Right ventricle myocardium superior (tissue), 1 donor: ENCODE data around the gene SLIRP. TPM values are rescaled to one million over a fixed set of nuclear protein-coding genes. Genes with fewer than 3 reads are reported as not detected.
"Not testable (repeated sequence)": the region's sequence is repeated elsewhere in the genome, so short reads cannot be mapped to it uniquely, and the experiment has no call there.

ENCODE experiments used
- ATAC-seq: fragments of 200-7000 bp; cut with Tn5 transposase; one replicate; pipeline ENCODE4 v1.9.1; 2020; ENCODE audit warnings: mild to moderate bottlenecking; ENCODE audit not compliant: poor library complexity
- DNase-seq: peaks from one replicate; pipeline ENCODE4 v3.0.0-alpha.2; 2020
- intact Hi-C: fragments of 100-400 bp; cut with DNase I; formaldehyde crosslinking; loops from one replicate; pipeline ENCODE4 v1.11.2; 2022
- long read RNA-seq: library from polyadenylated mRNA; unstranded; transcript quantifications from one replicate; pipeline ENCODE4 v2.0.0, GENCODE V29; 2021
- total RNA-seq: library from RNA; stranded (reverse); fragmentation: NEBNext Ultra II Directional; extraction: Animal tissue kit (Norgen Biotek cat#: 25700); gene quantifications from one replicate; pipeline ENCODE4 v1.2.1, GENCODE V29; 2021
- donor health status: DM: no; HTN: yes; CAD: no; lungs with severe emphysema.

The SLIRP gene
- total RNA-seq: 212 TPM
- long read RNA-seq, transcript SLIRP-209 (4 exons, 408 nt): major isoform, 71 of 76 reads
- long read RNA-seq, partial matches to known transcripts: 0 of 76 reads
- long read RNA-seq, other reads (novel, unspliced or antisense): 0 of 76 reads

DNA sequence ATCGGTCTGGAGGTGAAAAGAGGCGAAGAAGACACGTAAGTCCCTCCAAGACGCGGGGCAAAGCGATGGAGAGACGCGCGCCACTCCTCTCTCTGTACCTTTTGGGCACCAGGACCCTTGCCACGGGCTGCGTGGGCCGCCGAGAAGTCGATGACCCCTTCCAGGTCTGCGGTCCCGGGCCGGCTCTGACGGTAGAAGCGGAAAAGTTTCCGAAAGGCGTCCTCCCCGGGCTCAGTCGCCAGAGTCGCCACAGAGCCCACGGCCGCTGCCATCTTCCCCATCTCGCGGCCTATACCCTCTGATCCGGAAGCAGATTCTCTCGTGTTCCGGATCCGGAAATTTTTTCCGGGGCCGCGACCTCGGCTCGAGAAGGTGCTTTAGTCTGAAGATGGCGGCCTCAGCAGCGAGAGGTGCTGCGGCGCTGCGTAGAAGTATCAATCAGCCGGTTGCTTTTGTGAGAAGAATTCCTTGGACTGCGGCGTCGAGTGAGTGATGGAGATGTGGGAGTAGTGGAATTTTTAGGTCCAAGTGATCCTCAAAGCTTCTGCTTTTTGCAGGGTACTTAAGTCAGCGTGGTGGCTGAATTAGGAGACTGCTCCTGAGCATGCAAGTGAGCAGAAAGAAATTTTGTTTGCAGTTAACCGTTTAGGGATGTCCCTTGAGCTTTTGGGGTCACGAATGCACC is at the start of gene SLIRP, which contains the start of gene ALKBH1:
SLIRP (plus strand) TSS at position 380 of the 685 bp plus-strand sequence; CDS start at position 389, 9 bp downstream.
ALKBH1 (minus strand) TSS at position 300 of the 685 bp plus-strand sequence; CDS start at position 281, 19 bp downstream.
- intact Hi-C loops: loop anchor here (5.0 kb wide), 1 partner anchor 51 kb away; no protein-coding TSS in a partner anchor
- ATAC-seq (peak; percentile 99), DNase-seq (peak; percentile 92)

GRCh38 chr14:77659831-77660230 is 48.1 kb upstream of the SLIRP start:
- no peak for DNase-seq
- ATAC-seq: peak; percentile 23
- intact Hi-C loops: loop anchor here (5.0 kb wide), 1 partner anchor 47 kb away; the partner anchor contains the start of genes ALKBH1 and SLIRP

DNA sequence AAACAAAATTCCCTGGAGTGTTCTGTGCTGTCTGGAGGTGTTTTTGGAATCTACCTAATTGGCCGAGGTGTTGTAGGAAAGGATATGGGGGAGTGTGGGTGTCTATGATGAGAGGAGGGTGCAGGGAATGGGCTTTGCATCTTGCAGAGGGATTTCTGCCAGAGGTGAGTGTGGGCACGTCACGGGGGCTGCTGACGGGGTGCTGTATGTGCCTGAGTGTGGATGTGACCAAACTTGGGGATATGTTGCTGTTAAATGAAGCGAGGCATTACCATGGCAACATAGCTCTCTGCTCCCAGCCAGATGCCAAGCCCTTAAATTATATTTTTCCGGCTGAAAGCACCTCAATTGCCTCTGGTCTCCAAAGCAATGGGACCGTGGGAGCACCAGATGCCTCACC is 47.1 kb upstream of the SLIRP start:
- DNase-seq (no peak), ATAC-seq (no peak)
- intact Hi-C loops: no loop called here

- intact Hi-C loops, ATAC-seq: not testable (repeated sequence)
Observed at GRCh38 chr14:77661562-77661961, 46.3 kb upstream of the SLIRP start.

DNA sequence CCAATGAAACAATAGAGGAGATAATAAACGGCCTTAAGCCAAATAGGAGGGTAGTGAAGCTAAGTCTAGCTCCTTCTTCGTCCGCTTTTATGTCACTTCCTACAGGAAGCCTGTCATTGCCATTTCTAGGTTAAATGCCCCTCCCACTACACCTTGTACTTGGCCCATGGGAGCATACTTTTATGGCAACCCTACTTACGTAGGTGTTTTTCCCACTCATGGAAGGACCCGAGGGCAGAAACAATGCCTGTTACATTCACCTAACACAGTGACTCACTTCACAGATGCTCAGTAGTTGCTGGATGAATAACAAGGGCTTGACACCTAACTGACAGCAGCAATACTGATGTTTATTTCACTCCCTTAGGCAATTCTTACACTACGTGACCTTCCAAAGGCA is 44.6 kb upstream of the SLIRP start:
- ATAC-seq: no peak
- DNase-seq: no peak
- intact Hi-C loops: no loop called here

More at GRCh38 chr14:77661562-77661961, 46.3 kb upstream of the SLIRP start:
- not testable (repeated sequence) for DNase-seq

DNA sequence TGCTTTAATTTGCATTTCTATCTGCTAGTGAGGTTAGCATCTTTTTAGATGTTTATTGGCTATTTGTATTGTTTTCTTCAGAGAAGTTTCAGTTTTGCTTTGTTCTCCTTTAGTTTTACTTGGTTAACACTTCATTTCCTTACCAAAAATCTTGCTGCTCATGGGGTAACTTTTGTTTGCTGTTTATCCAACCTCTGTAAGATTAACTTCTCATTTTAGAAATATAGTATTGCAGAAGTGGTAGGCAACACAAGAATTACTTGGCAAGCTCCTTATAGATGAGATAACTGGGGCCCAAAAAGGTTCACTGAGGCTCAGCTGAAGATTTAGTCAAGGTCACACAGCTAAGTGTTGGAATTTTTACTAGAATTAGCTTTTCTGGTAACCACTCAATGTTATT is 40.6 kb upstream of the SLIRP start:
- no peak for DNase-seq
- intact Hi-C loops: no loop called here
- ATAC-seq: peak; percentile 12

DNA sequence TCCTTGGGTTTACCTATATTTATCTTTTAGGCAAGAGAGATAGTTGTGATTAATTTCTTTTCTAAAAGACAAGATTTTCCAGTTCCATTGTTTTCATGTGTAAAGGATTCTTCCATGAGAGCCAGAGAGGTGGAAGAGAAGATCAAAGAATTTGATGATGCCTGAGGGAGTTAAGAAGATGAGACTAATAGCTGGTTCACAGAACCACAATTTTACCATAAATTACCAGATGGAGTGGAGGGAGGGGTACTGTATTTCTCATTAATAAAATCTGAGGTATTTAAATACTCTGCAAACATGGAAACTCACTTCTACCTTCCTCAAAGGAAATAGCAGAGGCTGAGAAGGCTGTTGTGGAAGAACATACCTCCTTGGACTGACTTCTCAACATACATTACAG is 34.7 kb upstream of the SLIRP start:
- DNase-seq: no peak
- intact Hi-C loops: no loop called here

DNA sequence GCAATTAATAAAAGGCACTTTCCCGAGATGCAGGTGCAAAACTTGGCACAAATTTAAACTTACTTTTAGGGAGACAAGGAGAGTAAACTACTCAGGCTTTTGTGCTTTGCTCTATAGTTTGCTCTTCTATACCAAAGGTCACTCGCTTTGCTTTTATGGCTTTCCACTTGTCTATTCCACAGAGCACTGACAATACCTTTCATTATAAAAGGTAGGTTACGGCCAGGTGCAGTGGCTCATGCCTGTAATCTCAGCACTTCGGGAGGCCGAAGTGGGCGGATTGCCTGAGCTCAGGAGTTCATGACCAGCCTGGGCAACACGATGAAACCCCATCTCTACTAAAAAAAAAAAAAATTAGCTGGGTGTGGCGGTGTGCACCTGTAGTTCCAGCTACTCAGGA is 33.0 kb upstream of the SLIRP start:
- DNase-seq (no peak), ATAC-seq (no peak)
- intact Hi-C loops: no loop called here

More for the DNA sequence above, 34.7 kb upstream of the SLIRP start:
- ATAC-seq: no peak

DNA sequence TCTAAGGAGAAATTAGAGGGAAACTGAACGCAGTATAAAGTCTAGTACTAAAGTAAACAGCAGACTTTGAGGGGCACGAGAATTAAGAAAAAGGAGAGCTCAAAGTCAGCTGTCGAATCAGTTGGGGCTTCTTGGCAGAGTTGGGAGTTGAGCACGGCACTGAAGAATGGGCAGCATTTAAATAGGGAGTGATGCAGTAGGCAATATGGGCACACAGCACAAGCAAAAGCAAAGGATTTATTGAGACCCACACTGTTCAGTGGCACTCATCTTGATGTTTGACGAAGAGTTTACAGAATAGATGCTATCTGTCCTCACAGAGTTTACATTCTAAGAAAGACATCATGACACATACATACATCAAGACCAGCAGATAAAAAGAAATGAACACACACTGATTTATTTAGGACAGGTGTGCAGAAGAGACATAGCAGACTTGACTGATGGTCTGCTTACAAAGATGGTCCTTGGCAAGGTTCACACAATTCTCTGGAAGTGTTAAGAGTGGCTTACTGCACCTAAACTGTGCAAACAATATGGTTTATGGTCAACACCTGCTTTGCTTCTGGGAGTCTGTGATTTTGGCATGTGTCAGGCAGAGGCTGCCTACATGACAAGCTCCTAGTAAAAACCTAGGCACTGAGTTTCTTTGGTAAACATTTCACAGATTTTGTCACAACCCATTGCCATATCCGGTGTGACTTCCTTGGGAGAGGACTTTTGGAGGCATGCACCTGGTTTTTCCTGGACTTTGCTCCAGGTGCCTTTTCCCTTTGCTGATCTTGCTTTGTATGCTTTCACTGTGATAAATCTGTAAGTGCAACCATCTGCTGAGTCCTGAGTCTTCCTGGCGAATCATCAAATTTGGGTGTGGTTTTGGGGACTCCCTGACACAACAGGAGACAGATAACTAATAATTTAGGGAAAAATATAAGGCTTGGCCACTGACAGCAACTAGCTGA is 26.4 kb upstream of the SLIRP start:
- peak; percentile 34 for ATAC-seq
- no peak for DNase-seq

DNA sequence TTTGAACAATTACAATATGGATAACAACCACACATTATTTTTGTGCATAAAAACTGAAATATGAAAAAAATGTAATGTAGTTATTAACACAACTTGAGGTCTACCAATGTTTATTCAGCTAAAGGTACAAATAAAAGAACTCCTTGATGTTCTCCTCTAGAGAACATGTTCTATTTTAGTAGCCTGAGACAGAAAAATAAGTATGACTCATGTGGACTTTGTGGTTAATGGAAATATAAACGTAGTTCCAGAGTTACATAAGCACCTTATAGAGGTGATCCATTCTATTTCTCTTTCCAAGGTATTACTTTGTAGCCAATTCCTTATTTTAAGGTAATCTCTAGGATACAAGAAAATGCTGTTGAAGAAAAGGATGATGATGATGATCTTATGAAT is 25.7 kb upstream of the SLIRP start:
- DNase-seq: no peak
- intact Hi-C loops: no loop called here
- ATAC-seq: peak; percentile 51

More for the DNA sequence above, 26.4 kb upstream of the SLIRP start:
- intact Hi-C loops: no loop called here

DNA sequence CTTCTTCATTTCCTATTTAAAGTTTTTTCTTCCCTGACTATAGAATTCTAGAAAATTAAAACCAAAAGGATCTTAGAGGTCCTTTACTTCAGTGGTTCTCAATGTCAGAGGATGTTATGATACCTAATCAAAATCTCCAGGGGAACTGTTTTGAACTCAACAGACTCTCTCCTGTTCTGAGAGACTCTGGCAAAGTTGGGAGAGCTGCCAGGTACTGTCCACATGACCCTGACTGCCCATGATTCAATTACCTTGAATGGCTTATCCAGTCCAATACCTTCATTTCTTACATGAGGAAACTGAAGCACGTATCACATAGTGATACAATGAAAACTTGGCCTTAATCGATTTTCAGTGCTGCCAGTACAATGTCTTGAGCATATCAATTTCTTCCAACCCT is 16.6 kb upstream of the SLIRP start:
- ATAC-seq: peak; percentile 92
- peak; percentile 50 for DNase-seq
- intact Hi-C loops: no loop called here

DNA sequence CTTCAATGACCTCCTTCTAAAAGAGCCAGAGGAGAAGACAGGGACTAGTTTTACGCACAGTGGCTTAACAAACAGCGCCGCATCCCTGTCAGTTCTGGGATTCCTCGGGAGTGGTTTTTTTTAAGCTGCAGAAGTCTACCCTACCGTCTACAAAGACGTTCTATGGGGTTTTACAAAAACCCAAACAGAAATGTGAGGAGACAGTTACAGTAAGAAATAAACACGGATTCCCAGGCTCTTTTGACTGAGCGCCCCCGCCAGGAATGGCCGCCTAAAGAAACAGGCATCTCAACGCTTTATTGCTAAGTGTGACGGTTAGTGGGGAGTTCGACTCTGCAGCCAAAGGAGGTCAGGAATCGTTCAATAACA is 564 bp upstream of the SLIRP start:
- DNase-seq: no peak
- intact Hi-C loops: loop anchor here (5.0 kb wide), 1 partner anchor 50 kb away; no protein-coding TSS in a partner anchor
- ATAC-seq: peak; percentile 55

GRCh38 chr14:77708749-77709148 is 846 bp downstream of the SLIRP start:
- ATAC-seq: no peak
- no peak for DNase-seq
- intact Hi-C loops: loop anchor here (5.0 kb wide), 1 partner anchor 51 kb away; no protein-coding TSS in a partner anchor

DNA sequence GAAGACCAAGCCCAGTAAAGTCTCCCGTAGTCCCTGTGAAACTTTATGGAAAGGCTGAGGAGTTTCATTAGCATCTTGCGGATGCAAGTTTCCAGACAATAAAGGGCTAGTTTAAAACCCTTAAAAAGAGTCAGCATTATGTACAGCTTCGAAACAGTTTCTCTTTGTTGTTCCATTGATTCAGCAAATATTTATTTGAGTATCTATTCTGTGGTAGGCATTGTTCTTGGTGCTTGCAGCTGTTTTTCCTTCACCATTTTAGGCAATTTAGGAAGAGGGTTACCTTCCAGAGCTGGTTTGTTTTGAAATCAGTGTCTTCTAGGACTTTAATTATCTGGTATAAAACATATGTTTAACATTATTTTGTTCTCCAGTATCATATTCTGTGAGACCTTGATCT is 1.5 kb downstream of the SLIRP start:
- intact Hi-C loops: loop anchor here (5.0 kb wide), 1 partner anchor 52 kb away; no protein-coding TSS in a partner anchor
- DNase-seq: no peak
- ATAC-seq: no peak

GRCh38 chr14:77710364-77710763 is 2.5 kb downstream of the SLIRP start:
- DNase-seq (no peak), ATAC-seq (no peak)
- intact Hi-C loops: no loop called here

DNA sequence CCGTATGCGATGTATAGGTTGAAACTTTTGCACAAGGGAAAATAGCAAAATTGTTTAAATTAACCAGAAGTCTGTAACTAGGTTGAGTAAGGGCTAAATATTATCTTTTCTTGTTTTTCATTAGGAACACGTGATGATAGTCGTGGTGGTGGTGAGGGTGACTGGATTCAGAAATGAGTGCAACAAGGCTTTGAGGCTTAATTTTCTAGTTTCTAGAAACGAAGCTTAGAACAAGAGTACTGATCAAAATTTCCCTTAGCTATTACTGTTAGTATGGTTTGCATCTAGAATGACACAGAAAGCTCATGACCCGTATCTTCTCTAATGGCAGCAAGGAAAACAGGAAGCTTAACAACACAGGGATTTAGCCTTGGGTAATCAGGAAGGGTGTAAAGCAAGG is 7.0 kb downstream of the SLIRP start:
- DNase-seq (no peak), ATAC-seq (no peak)
- intact Hi-C loops: no loop called here

GRCh38 chr14:77717608-77718305 is 9.9 kb downstream of the SLIRP start:
- no peak for DNase-seq
- intact Hi-C loops: no loop called here
- no peak for ATAC-seq

DNA sequence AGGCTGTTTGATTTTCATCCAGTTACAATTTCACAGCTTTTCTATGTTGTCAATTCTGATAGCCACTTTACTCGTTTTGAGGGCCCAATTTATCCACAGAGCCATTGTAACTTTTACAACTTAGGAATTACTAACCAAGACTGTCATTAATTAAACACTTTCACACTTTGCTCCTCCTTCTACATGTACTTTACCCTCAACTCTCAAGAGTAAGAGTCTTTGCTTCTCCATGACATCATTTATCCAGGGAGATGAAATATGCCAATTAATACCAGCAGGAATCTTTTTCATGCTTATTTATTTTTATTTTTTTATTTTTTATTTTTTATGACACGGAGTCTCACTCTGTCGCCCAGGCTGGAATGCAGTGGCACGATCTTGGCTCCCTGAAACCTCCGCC is 13.5 kb downstream of the SLIRP start:
- intact Hi-C loops: no loop called here
- ATAC-seq (no peak), DNase-seq (no peak)

DNA sequence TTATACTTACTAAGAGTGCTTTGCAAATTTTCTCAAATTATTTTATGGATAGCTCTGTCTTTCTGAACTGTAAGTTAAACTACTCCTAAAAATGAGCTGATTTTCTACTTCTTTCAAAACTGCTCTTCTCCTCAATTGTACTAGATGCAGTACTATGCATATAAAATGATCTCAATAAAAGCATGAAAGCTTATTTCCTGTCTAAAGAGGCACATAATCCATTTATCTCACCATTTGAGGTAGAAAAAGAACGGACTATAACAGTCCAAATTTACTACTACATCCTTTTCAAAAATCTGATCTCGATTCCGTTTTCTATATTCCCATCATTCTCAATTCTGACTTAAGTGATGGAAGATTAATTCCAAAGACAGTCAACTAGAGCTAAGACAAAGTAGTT is 14.4 kb downstream of the SLIRP start:
- intact Hi-C loops: no loop called here
- DNase-seq (no peak), ATAC-seq (no peak)
